GM10248 (cell line): Measurements from ENCODE around the gene CACNA1E.

Experiments used
- CTCF ChIA-PET: fragments of 300-600 bp; sonication (Branson Sonifier 250); formaldehyde crosslinking; extraction: SDS; loops from one replicate; lab custom pipeline; 2021; ENCODE audit warnings: antibody characterized with exemption; lab: Yijun Ruan, JAX
- POLR2A ChIA-PET: fragments of 350-650 bp; sonication (Branson Sonifier 250); formaldehyde crosslinking; extraction: SDS; loops from one replicate; lab custom pipeline; 2020; ENCODE audit warnings: antibody characterized with exemption; lab: Yijun Ruan, JAX
- DNase-seq: peaks from one replicate; pipeline ENCODE4 v3.0.0; 2012; ENCODE audit errors: extremely low spot score
- CTCF ChIP-seq: IDR thresholded peaks from 2 replicates; pipeline ENCODE4 v1.5.1; 2012; ENCODE audit warnings: mild to moderate bottlenecking, low read depth; ENCODE audit errors: extremely low read depth, missing control alignments, control extremely low read depth

The CACNA1E gene

GRCh38 chr1:181714428-181714827 lies 231.1 kb downstream of the CACNA1E start:
- TF ChIP-seq CTCF = no peak
- ChIA-PET CTCF (interaction anchor here (1.2 to 2.1 kb wide), 3 partner anchors 11 to 19 kb away, joined by 4 read pairs; no protein-coding TSS in a partner anchor), POLR2A (no interaction called here)
- DNase-seq = no peak

GRCh38 chr1:181718034-181718433 lies 234.7 kb downstream of the CACNA1E start:
- POLR2A ChIA-PET = no interaction called here
- DNase-seq = no peak
- CTCF ChIA-PET = interaction anchor here (1.2 to 1.6 kb wide), 7 partner anchors 8 to 219 kb away, joined by 3 to 7 read pairs (median 5); no protein-coding TSS in a partner anchor
- TF ChIP-seq CTCF = no peak

GRCh38 chr1:181726320-181727012 lies 243.1 kb downstream of the CACNA1E start:
- POLR2A ChIA-PET = no interaction called here
- TF ChIP-seq CTCF = no peak
- no peak for DNase-seq
- CTCF ChIA-PET = interaction anchor here (1.0 to 1.6 kb wide), 6 partner anchors 9 to 249 kb away, joined by 3 to 7 read pairs (median 3); no protein-coding TSS in a partner anchor

GRCh38 chr1:181730606-181731005 lies 247.3 kb downstream of the CACNA1E start:
- POLR2A ChIA-PET = no interaction called here
- DNase-seq = no peak
- no peak for TF ChIP-seq CTCF
- CTCF ChIA-PET = no interaction called here

GRCh38 chr1:181732218-181732990 lies 249.1 kb downstream of the CACNA1E start:
- ChIA-PET POLR2A (no interaction called here), CTCF (interaction anchor here (1.3 kb wide), 1 partner anchor 18 kb away, joined by 4 read pairs; no protein-coding TSS in a partner anchor)
- TF ChIP-seq CTCF = no peak
- DNase-seq = no peak

GRCh38 chr1:181733486-181733885 lies 250.2 kb downstream of the CACNA1E start:
- no peak for DNase-seq
- ChIA-PET CTCF (interaction anchor here (1.3 kb wide), 1 partner anchor 19 kb away, joined by 4 read pairs; no protein-coding TSS in a partner anchor), POLR2A (no interaction called here)
- TF ChIP-seq CTCF = no peak
